Measurements from ENCODE around the gene AMFR. TPM values are rescaled to one million over a fixed set of nuclear protein-coding genes. Genes with fewer than 3 reads are reported as not detected.

AMFR gene
- total RNA-seq, 1 experiment from 2014 or later, result 31.7 TPM

DNA sequence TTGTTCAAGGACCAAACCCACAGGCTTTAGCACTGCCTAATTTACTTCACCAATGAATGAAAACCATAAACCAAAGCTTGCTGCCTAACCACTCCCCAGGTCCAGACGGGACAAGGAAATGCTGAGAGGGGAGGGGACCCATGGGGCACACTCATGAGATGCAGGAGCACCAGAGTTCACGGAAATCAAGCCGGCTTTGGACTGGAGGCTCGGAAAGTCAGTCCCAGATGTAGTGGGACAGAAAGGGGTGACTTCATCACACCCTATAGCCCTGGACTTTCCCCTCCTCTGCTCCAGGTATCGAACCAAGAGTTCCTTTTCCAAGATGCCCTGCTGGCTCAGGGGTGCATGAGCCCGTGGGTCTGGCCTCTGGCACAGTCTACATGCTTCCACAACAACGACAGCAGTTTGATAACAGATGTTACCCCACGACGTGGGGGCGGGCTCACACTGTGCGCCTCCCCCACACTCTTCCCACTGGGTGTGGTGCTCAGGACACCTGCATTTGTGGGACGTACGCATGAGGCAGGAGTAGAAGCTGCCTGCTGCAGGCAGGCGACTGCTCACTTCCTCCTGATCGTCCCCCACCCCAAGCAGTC is 63.2 kb downstream of the AMFR start (continued):
- TF ChIP-seq, protein P1, sequence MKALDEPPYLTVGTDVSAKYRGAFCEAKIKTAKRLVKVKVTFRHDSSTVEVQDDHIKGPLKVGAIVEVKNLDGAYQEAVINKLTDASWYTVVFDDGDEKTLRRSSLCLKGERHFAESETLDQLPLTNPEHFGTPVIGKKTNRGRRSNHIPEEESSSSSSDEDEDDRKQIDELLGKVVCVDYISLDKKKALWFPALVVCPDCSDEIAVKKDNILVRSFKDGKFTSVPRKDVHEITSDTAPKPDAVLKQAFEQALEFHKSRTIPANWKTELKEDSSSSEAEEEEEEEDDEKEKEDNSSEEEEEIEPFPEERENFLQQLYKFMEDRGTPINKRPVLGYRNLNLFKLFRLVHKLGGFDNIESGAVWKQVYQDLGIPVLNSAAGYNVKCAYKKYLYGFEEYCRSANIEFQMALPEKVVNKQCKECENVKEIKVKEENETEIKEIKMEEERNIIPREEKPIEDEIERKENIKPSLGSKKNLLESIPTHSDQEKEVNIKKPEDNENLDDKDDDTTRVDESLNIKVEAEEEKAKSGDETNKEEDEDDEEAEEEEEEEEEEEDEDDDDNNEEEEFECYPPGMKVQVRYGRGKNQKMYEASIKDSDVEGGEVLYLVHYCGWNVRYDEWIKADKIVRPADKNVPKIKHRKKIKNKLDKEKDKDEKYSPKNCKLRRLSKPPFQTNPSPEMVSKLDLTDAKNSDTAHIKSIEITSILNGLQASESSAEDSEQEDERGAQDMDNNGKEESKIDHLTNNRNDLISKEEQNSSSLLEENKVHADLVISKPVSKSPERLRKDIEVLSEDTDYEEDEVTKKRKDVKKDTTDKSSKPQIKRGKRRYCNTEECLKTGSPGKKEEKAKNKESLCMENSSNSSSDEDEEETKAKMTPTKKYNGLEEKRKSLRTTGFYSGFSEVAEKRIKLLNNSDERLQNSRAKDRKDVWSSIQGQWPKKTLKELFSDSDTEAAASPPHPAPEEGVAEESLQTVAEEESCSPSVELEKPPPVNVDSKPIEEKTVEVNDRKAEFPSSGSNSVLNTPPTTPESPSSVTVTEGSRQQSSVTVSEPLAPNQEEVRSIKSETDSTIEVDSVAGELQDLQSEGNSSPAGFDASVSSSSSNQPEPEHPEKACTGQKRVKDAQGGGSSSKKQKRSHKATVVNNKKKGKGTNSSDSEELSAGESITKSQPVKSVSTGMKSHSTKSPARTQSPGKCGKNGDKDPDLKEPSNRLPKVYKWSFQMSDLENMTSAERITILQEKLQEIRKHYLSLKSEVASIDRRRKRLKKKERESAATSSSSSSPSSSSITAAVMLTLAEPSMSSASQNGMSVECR (CRISPR knock-in tag; IDR thresholded peaks at IDR 0.05; ENCODE audit: borderline replicate concordance), result no peak
- TF ChIP-seq ETV6 (CRISPR knock-in tag; IDR thresholded peaks at IDR 0.05) (no peak), CREB1 (CRISPR knock-in tag; IDR thresholded peaks at IDR 0.05) (no peak), SOX15 (CRISPR knock-in tag; IDR thresholded peaks at IDR 0.05) (no peak)
- TF ChIP-seq, protein P2, sequence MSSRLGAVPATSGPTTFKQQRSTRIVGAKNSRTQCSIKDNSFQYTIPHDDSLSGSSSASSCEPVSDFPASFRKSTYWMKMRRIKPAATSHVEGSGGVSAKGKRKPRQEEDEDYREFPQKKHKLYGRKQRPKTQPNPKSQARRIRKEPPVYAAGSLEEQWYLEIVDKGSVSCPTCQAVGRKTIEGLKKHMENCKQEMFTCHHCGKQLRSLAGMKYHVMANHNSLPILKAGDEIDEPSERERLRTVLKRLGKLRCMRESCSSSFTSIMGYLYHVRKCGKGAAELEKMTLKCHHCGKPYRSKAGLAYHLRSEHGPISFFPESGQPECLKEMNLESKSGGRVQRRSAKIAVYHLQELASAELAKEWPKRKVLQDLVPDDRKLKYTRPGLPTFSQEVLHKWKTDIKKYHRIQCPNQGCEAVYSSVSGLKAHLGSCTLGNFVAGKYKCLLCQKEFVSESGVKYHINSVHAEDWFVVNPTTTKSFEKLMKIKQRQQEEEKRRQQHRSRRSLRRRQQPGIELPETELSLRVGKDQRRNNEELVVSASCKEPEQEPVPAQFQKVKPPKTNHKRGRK (CRISPR knock-in tag; IDR thresholded peaks at IDR 0.05; ENCODE audit: borderline replicate concordance), result no peak
- TF ChIP-seq, protein P3, sequence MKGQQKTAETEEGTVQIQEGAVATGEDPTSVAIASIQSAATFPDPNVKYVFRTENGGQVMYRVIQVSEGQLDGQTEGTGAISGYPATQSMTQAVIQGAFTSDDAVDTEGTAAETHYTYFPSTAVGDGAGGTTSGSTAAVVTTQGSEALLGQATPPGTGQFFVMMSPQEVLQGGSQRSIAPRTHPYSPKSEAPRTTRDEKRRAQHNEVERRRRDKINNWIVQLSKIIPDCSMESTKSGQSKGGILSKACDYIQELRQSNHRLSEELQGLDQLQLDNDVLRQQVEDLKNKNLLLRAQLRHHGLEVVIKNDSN (CRISPR knock-in tag; IDR thresholded peaks at IDR 0.05), result no peak

DNA sequence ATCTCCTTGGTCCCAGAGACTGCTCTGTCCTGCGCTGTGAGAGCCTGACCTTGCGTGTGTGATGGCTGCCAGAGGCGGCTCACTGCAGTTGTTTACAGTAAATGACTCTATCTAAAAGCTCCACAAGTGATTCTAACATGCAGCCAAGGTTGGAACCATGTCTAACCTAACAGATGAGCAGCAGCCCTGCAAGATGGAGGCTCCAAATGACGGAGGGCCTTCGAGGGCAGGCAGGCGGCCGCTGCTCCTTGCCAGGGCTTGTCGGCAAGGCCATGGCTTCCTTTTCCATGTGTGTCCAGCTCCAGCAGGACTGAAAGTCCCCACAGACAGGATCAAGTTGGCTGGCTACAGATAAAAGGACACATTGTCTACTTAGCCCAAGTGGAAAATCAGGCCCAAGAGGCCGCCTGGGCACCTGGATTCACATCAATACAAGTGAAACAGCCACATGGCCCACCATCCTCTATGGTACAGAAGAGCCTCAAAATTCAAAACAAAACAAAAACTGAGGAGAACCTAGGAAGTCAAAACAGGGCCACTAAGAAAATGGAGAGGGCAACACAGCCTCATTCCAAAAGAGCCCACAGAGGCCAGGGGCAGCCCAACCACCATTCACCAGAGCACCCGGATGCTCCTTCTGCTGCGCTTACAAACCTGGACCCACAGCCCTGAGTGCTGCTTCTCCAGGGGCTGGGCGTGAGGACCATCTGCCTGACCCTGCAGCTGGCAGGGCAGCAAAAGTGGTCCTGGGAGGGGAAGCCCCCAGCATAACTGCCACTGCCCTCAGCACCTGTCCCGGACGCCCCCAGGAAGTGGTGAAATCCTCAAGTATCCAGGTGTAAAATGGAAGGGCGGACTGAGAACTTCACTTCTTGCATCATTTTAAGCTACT is 65.0 kb downstream of the AMFR start:
- ChIA-PET POLR2A (interaction anchor here (0.7 kb wide), 1 partner anchor 22 kb away, joined by 6 read pairs; no protein-coding TSS in a partner anchor), CTCF (no interaction called here)
- peaks cover 4% of the 10 kb centered on the region; the same call in 1 of the 2 replicates for H3K36me3 Mint-ChIP-seq
- TF ChIP-seq NFE2L1 (CRISPR knock-in tag; IDR thresholded peaks at IDR 0.05), result no peak
- TF ChIP-seq NR3C1 (CRISPR knock-in tag; conservative IDR thresholded peaks at IDR 0.05; ENCODE audit: low read depth), result no peak
- H3K27ac Mint-ChIP-seq, result no peak overlapping the region
- ATAC-seq, result no peak
- H3K9me3 Mint-ChIP-seq, result no peaks in the 10 kb centered on the region
- no peak overlapping the region for H3K4me3 Mint-ChIP-seq
- peak; percentile 6 for DNase-seq (ENCODE audit: low spot score)
- H3K4me1 Mint-ChIP-seq, result peaks cover 35% of the 10 kb centered on the region
- H3K27me3 Mint-ChIP-seq (ENCODE audit: low read depth), result no peaks in the 10 kb centered on the region

DNA sequence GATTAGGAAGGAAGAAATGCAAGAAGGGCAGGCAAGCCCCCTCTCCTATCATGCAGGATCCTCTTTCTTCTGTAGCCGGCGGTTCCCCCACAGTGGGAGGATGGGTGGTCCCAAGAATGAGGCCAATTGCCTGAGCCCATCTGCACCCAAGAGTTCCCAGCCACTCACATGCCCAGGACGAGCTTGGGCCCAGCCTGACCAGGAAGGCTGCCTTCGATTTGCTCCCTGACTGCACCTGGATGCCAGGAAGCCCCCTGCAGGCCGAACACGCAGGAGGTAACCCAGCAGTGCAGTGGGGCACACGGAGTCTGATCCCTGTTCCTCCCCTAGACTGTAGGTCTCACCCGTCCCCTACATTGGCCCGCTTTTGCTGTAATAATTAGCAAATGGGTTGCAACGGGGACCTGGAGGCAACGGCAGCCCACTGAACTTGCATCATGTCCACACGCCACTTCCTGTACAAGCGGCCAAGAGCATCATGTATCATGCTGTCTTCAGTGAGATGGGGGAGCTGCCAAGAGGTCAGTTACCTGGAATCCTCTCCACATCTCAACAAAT is 67.5 kb downstream of the AMFR start:
- Mint-ChIP-seq H3K27ac (0 out of 2 replicates have a peak overlapping the region, but pooled peaks have one; percentile 33), H3K9me3 (no peaks in the 10 kb centered on the region), H3K4me1 (peaks cover 35% of the 10 kb centered on the region), H3K36me3 (peaks cover 4% of the 10 kb centered on the region; the same call in 1 of the 2 replicates), H3K4me3 (peak overlapping the region; percentile 4; the same call in 1 of the 2 replicates), H3K27me3 (ENCODE audit: low read depth) (no peaks in the 10 kb centered on the region)
- CTCF ChIA-PET, result interaction anchor here (1.3 to 4.7 kb wide), 8 partner anchors 11 to 190 kb away, joined by 3 to 65 read pairs (median 16); no protein-coding TSS in a partner anchor
- DNase-seq (ENCODE audit: low spot score) (peak; percentile 55), ATAC-seq (peak; percentile 49)
- POLR2A ChIA-PET, result interaction anchor here (0.9 kb wide), 1 partner anchor 93 kb away, joined by 3 read pairs; the partner anchor contains the start of genes NUDT21 and OGFOD1
- TF ChIP-seq, protein P4, sequence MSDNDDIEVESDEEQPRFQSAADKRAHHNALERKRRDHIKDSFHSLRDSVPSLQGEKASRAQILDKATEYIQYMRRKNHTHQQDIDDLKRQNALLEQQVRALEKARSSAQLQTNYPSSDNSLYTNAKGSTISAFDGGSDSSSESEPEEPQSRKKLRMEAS (CRISPR knock-in tag; IDR thresholded peaks at IDR 0.05), result peak; percentile 11; the same call in 1 of the 2 replicates
- TF ChIP-seq GABPB1 (CRISPR knock-in tag; IDR thresholded peaks at IDR 0.05) (peak; percentile 67), NFYB (CRISPR knock-in tag; conservative IDR thresholded peaks at IDR 0.05; ENCODE audit: low read depth) (no peak), FOXP1 (CRISPR knock-in tag; IDR thresholded peaks at IDR 0.05; ENCODE audit: borderline replicate concordance) (peak; percentile 36; the same call in 1 of the 2 replicates)
- TF ChIP-seq, protein P5, sequence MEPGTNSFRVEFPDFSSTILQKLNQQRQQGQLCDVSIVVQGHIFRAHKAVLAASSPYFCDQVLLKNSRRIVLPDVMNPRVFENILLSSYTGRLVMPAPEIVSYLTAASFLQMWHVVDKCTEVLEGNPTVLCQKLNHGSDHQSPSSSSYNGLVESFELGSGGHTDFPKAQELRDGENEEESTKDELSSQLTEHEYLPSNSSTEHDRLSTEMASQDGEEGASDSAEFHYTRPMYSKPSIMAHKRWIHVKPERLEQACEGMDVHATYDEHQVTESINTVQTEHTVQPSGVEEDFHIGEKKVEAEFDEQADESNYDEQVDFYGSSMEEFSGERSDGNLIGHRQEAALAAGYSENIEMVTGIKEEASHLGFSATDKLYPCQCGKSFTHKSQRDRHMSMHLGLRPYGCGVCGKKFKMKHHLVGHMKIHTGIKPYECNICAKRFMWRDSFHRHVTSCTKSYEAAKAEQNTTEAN (CRISPR knock-in tag; IDR thresholded peaks at IDR 0.05), result 0 out of 2 replicates have a peak, but pooled peaks have one; percentile 40
- TF ChIP-seq, protein P6, sequence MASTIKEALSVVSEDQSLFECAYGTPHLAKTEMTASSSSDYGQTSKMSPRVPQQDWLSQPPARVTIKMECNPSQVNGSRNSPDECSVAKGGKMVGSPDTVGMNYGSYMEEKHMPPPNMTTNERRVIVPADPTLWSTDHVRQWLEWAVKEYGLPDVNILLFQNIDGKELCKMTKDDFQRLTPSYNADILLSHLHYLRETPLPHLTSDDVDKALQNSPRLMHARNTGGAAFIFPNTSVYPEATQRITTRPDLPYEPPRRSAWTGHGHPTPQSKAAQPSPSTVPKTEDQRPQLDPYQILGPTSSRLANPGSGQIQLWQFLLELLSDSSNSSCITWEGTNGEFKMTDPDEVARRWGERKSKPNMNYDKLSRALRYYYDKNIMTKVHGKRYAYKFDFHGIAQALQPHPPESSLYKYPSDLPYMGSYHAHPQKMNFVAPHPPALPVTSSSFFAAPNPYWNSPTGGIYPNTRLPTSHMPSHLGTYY (CRISPR knock-in tag; IDR thresholded peaks at IDR 0.05), result no peak

Data from WTC11 (cell line).